CD8-positive, alpha-beta memory T cell (primary cell): ENCODE results near the gene CENPT. TPM values are rescaled to one million over a fixed set of nuclear protein-coding genes. Genes with fewer than 3 reads are reported as not detected.
A peak's percentile ranks its signal among the peaks of the same experiment; 100 is the strongest.

Experiments
- CTCF ChIA-PET: fragments of 350-600 bp; sonication (Branson Sonifier 250); formaldehyde crosslinking; loops from one replicate; lab custom pipeline; 2021; ENCODE audit warnings: antibody characterized with exemption; lab: Charles Lee
- POLR2A ChIA-PET: fragments of 350-600 bp; sonication (Branson Sonifier 250); formaldehyde crosslinking; loops from one replicate; lab custom pipeline; 2021; ENCODE audit warnings: antibody characterized with exemption; lab: Charles Lee
- DNase-seq, 5 donors: peaks; one replicate each; pipeline versions ENCODE4 v3.0.0 to v3.0.0-alpha.2; 2020 to 2022; ENCODE audit warnings: mixed read lengths in 1 of 5
- H3K27ac ChIP-seq: one replicate; pipeline ENCODE4 v1.7.0; 2013; ENCODE audit warnings: low read depth, mild to moderate bottlenecking, low read length, moderate library complexity
- H3K27me3 ChIP-seq: 2 replicates; pipeline ENCODE4 v1.7.0; 2013; ENCODE audit warnings: low read length, mild to moderate bottlenecking; ENCODE audit not compliant: insufficient read depth, poor library complexity, severe bottlenecking
- H3K36me3 ChIP-seq: 2 replicates; pipeline ENCODE4 v1.7.0; 2013; ENCODE audit warnings: mild to moderate bottlenecking, low read length, moderate library complexity; ENCODE audit not compliant: insufficient read depth
- H3K4me1 ChIP-seq: 2 replicates; pipeline ENCODE4 v1.7.0; 2013; ENCODE audit warnings: mild to moderate bottlenecking, low read length, moderate library complexity; ENCODE audit not compliant: insufficient read depth
- H3K4me3 ChIP-seq: 2 replicates; pipeline ENCODE4 v1.7.0; 2013; ENCODE audit warnings: mild to moderate bottlenecking, low read length
- H3K9me3 ChIP-seq: 2 replicates; pipeline ENCODE4 v1.7.0; 2013; ENCODE audit warnings: mild to moderate bottlenecking, low read length
- H3K27ac Mint-ChIP-seq, 8 donors: one replicate each; pipeline ENCODE4 v1.8.0; 2020 to 2021; ENCODE audit warnings: mixed read lengths in 8 of 8, mild to moderate bottlenecking in 6 of 8, inconsistent platforms in 3 of 8, moderate library complexity in 3 of 8
- H3K27me3 Mint-ChIP-seq, 2 donors: one replicate each; pipeline ENCODE4 v1.8.0; 2020 to 2021; ENCODE audit warnings: mixed read lengths in 2 of 2, mild to moderate bottlenecking in 1 of 2, moderate library complexity in 1 of 2
- H3K36me3 Mint-ChIP-seq, 3 donors: one replicate each; pipeline ENCODE4 v1.8.0; 2020 to 2021; ENCODE audit warnings: mixed read lengths in 3 of 3, inconsistent platforms in 1 of 3, mild to moderate bottlenecking in 1 of 3
- H3K4me1 Mint-ChIP-seq, 3 donors: one replicate each; pipeline ENCODE4 v1.8.0; 2020 to 2021; ENCODE audit warnings: mixed read lengths in 3 of 3, inconsistent platforms in 1 of 3, mild to moderate bottlenecking in 1 of 3
- H3K4me3 Mint-ChIP-seq, 7 donors: one replicate each; pipeline ENCODE4 v1.8.0; 2020 to 2021; ENCODE audit warnings: mixed read lengths in 7 of 7, mild to moderate bottlenecking in 6 of 7, moderate library complexity in 4 of 7, inconsistent platforms in 2 of 7
- H3K9me3 Mint-ChIP-seq, 5 donors: one replicate each; pipeline ENCODE4 v1.8.0; 2020 to 2022; ENCODE audit warnings: mixed read lengths in 5 of 5, mild to moderate bottlenecking in 3 of 5, moderate library complexity in 2 of 5, inconsistent platforms in 1 of 5
- polyA plus RNA-seq: library from polyadenylated mRNA; unstranded; fragments of 300-500 nt; fragmentation: Illumina TruSeq; gene quantifications from one replicate; pipeline ENCODE4 v1.2.3, GENCODE V29; 2021
- total RNA-seq, 2 experiments: library from RNA; stranded (reverse); gene quantifications; one replicate each; pipeline ENCODE4 v1.2.3, GENCODE V29; 2021

The CENPT gene
- total and polyA plus RNA-seq, 3 experiments from 2014 or later: 14.3 to 58.6 (median 56.5) TPM

- no peaks in the 10 kb centered on the region for H3K27me3 ChIP-seq
- H3K9me3 Mint-ChIP-seq: no peaks in the 10 kb centered on the region
- no peak for DNase-seq
- H3K36me3 Mint-ChIP-seq: peaks cover 0 to 90% (median 2%) of the 10 kb centered on the region in 3 donors
- H3K4me1 Mint-ChIP-seq: no peaks in the 10 kb centered on the region
- H3K36me3 ChIP-seq: peaks cover 78% of the 10 kb centered on the region
- H3K4me3 Mint-ChIP-seq: no peak overlapping the region
- H3K27me3 Mint-ChIP-seq: no peaks in the 10 kb centered on the region
- no peaks in the 10 kb centered on the region for H3K9me3 ChIP-seq
- H3K4me3 ChIP-seq: no peak overlapping the region
- no peak overlapping the region for H3K27ac ChIP-seq
- ChIA-PET CTCF (interaction anchor here (0.7 to 4.1 kb wide), 8 partner anchors 9 to 360 kb away, joined by 3 to 44 read pairs (median 4); partner anchors contain the start of gene CENPT), POLR2A (no interaction called here)
- no peak overlapping the region for H3K27ac Mint-ChIP-seq
- no peaks in the 10 kb centered on the region for H3K4me1 ChIP-seq
These were observed 34.2 kb upstream of the CENPT start for GRCh38 chr16:67881621-67882161.

GRCh38 chr16:67880584-67880983 is 33.1 kb upstream of the CENPT start:
- H3K9me3 ChIP-seq: no peaks in the 10 kb centered on the region
- no peak for DNase-seq
- ChIA-PET CTCF (interaction anchor here (0.7 to 4.1 kb wide), 2 partner anchors 160 to 161 kb away, joined by 4 to 44 read pairs; no protein-coding TSS in a partner anchor), POLR2A (no interaction called here)
- H3K36me3 Mint-ChIP-seq: peaks cover 0 to 93% (median 2%) of the 10 kb centered on the region in 3 donors
- H3K27me3 Mint-ChIP-seq: no peaks in the 10 kb centered on the region
- no peak overlapping the region for H3K4me3 Mint-ChIP-seq
- no peaks in the 10 kb centered on the region for H3K27me3 ChIP-seq
- H3K27ac ChIP-seq: no peak overlapping the region
- H3K4me3 ChIP-seq: no peak overlapping the region
- peaks cover 6 to 8% (median 7%) of the 10 kb centered on the region in 3 donors for H3K4me1 Mint-ChIP-seq
- H3K9me3 Mint-ChIP-seq: no peaks in the 10 kb centered on the region
- H3K4me1 ChIP-seq: peaks cover 8% of the 10 kb centered on the region
- peaks cover 84% of the 10 kb centered on the region for H3K36me3 ChIP-seq
- peak overlapping the region in 1 of 8 donors; percentile 72 for H3K27ac Mint-ChIP-seq

DNA sequence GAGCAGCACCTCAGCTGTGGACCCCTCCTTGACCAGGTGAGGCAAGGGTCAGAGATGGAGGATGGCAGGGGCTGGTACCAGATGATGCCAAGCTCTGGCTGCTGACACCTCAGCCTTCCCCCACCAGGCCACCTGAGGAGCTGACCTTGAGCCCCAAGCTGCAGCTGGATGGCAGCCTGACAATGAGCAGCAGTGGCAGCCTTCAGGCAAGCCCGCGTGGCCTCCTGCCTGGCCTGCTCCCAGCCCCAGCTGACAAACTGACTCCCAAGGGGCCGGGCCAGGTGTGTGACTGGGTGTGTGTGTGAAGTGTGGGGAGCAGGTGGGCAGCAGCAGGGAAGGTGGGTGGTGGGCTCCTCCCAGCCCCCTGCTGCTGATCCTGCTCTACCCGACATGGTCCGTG is 32.4 kb upstream of the CENPT start:
- peaks cover 12 to 15% (median 14%) of the 10 kb centered on the region in 3 donors for H3K4me1 Mint-ChIP-seq
- POLR2A ChIA-PET: interaction anchor here (0.6 kb wide), 1 partner anchor 128 kb away, joined by 8 read pairs; no protein-coding TSS in a partner anchor
- no peak overlapping the region for H3K27ac Mint-ChIP-seq

DNA sequence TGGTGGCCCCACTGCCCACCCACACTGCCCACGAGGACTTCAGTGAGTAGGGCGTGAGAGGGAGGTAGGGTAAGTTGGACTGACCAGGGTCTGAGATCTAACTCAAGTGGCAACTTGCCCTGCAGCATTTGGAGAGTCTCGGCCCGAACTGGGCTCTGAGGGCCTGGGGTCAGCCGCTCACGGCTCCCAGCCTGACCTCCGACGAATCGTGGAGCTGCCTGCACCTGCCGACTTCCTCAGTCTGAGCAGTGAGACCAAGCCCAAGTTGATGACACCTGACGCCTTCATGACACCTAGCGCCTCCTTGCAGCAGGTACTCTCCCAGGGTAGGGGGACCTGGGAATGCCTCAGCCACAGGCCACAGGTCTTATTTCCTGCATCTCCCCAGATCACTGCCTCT is 32.0 kb upstream of the CENPT start:
- Mint-ChIP-seq H3K27ac (peak overlapping the region in 1 of 8 donors; percentile 10), H3K27me3 (no peaks in the 10 kb centered on the region), H3K9me3 (no peaks in the 10 kb centered on the region), H3K36me3 (peaks cover 0 to 92% (median 2%) of the 10 kb centered on the region in 3 donors), H3K4me3 (no peak overlapping the region), H3K4me1 (peaks cover 16 to 20% (median 18%) of the 10 kb centered on the region in 3 donors)
- no peak for DNase-seq
- Histone ChIP-seq H3K9me3 (no peaks in the 10 kb centered on the region), H3K36me3 (peaks cover 83% of the 10 kb centered on the region), H3K27ac (no peak overlapping the region), H3K27me3 (no peaks in the 10 kb centered on the region), H3K4me1 (peaks cover 19% of the 10 kb centered on the region), H3K4me3 (no peak overlapping the region)
- ChIA-PET POLR2A (interaction anchor here (0.6 kb wide), 1 partner anchor 129 kb away, joined by 8 read pairs; no protein-coding TSS in a partner anchor), CTCF (interaction anchor here (0.9 to 2.5 kb wide), 6 partner anchors 12 to 358 kb away, joined by 3 to 10 read pairs (median 4); no protein-coding TSS in a partner anchor)

More for the DNA sequence above, 32.4 kb upstream of the CENPT start:
- H3K4me3 Mint-ChIP-seq: no peak overlapping the region
- CTCF ChIA-PET: interaction anchor here (0.7 to 2.5 kb wide), 6 partner anchors 11 to 359 kb away, joined by 3 to 10 read pairs (median 4); no protein-coding TSS in a partner anchor
- Histone ChIP-seq H3K9me3 (no peaks in the 10 kb centered on the region), H3K27me3 (no peaks in the 10 kb centered on the region), H3K27ac (no peak overlapping the region), H3K4me3 (no peak overlapping the region), H3K36me3 (peaks cover 84% of the 10 kb centered on the region), H3K4me1 (peaks cover 14% of the 10 kb centered on the region)
- H3K36me3 Mint-ChIP-seq: peaks cover 0 to 95% (median 2%) of the 10 kb centered on the region in 3 donors
- H3K9me3 Mint-ChIP-seq: no peaks in the 10 kb centered on the region
- no peak for DNase-seq
- no peaks in the 10 kb centered on the region for H3K27me3 Mint-ChIP-seq

DNA sequence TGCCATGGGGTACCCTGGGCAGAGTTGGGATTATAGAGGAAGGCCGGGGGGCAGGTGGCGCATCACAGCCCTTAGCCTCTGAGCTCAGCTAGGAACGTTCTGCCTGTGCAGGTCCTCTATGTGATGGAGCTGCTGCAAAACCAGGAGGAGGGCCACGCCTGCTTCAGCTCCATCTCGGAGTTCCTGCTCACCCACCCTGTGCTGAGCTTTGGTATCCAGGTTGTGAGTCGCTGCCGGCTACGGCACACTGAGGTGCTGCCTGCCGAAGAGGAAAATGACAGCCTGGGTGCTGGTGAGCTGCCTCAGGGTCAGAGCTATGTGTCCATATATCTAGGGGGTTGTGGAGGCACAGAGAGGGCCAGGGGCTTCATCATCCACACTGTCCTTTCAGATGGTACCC is 31.4 kb upstream of the CENPT start:
- CTCF ChIA-PET: interaction anchor here (1.1 to 2.5 kb wide), 5 partner anchors 12 to 187 kb away, joined by 3 to 10 read pairs (median 4); no protein-coding TSS in a partner anchor
- no peaks in the 10 kb centered on the region for H3K27me3 Mint-ChIP-seq
- Histone ChIP-seq H3K27ac (no peak overlapping the region), H3K36me3 (peaks cover 77% of the 10 kb centered on the region), H3K4me1 (peaks cover 25% of the 10 kb centered on the region), H3K9me3 (no peaks in the 10 kb centered on the region), H3K27me3 (no peaks in the 10 kb centered on the region), H3K4me3 (no peak overlapping the region)
- no peaks in the 10 kb centered on the region for H3K9me3 Mint-ChIP-seq
- peaks cover 0 to 91% (median 0%) of the 10 kb centered on the region in 3 donors for H3K36me3 Mint-ChIP-seq
- POLR2A ChIA-PET: no interaction called here
- peaks cover 22 to 26% (median 25%) of the 10 kb centered on the region in 3 donors for H3K4me1 Mint-ChIP-seq
- no peak overlapping the region for H3K27ac Mint-ChIP-seq
- H3K4me3 Mint-ChIP-seq: no peak overlapping the region
- no peak for DNase-seq

DNA sequence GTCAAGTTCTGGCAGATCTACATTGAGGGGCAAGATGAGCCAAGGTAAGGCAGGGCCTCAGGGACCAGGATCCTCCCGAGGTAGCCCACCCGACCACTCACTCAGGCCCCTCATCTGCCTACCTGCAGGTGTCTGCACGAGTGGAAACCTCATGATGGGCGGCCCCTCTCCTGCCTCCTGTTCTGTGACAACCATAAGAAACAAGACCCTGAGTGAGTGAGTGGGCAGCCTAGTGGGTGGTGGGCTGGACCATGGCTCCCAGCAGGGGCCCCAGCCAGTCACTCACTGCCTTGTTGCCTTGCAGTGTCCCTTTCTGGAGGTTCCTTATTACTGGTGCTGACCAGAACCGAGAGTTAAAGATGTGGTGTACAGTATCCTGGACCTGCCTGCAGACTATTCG is 30.7 kb upstream of the CENPT start:
- no peaks in the 10 kb centered on the region for H3K27me3 Mint-ChIP-seq
- H3K27ac ChIP-seq: no peak overlapping the region
- no peak overlapping the region for H3K4me3 ChIP-seq
- H3K36me3 Mint-ChIP-seq: peaks cover 0 to 91% (median 0%) of the 10 kb centered on the region in 3 donors
- no peak for DNase-seq
- POLR2A ChIA-PET: no interaction called here
- no peak overlapping the region for H3K4me3 Mint-ChIP-seq
- no peaks in the 10 kb centered on the region for H3K9me3 ChIP-seq
- no peaks in the 10 kb centered on the region for H3K27me3 ChIP-seq
- no peak overlapping the region for H3K27ac Mint-ChIP-seq
- CTCF ChIA-PET: interaction anchor here (1.1 to 2.5 kb wide), 2 partner anchors 13 to 61 kb away, joined by 3 to 10 read pairs; no protein-coding TSS in a partner anchor
- H3K9me3 Mint-ChIP-seq: no peaks in the 10 kb centered on the region
- H3K36me3 ChIP-seq: peaks cover 71% of the 10 kb centered on the region
- peaks cover 28% of the 10 kb centered on the region for H3K4me1 ChIP-seq
- peaks cover 26 to 32% (median 30%) of the 10 kb centered on the region in 3 donors for H3K4me1 Mint-ChIP-seq

- Mint-ChIP-seq H3K27ac (peak overlapping the region in 1 of 8 donors; percentile 17), H3K9me3 (no peaks in the 10 kb centered on the region), H3K4me3 (no peak overlapping the region), H3K4me1 (peaks cover 33 to 41% (median 37%) of the 10 kb centered on the region in 3 donors), H3K36me3 (peaks cover 0 to 81% (median 0%) of the 10 kb centered on the region in 3 donors), H3K27me3 (no peaks in the 10 kb centered on the region)
- Histone ChIP-seq H3K9me3 (no peaks in the 10 kb centered on the region), H3K27me3 (no peaks in the 10 kb centered on the region), H3K4me1 (peaks cover 35% of the 10 kb centered on the region), H3K36me3 (peaks cover 59% of the 10 kb centered on the region), H3K4me3 (no peak overlapping the region), H3K27ac (no peak overlapping the region)
- ChIA-PET POLR2A (no interaction called here), CTCF (interaction anchor here (1.1 kb wide), 1 partner anchor 60 kb away, joined by 3 read pairs; no protein-coding TSS in a partner anchor)
- DNase-seq: no peak
These were observed 29.6 kb upstream of the CENPT start for GRCh38 chr16:67877064-67877463.

DNA sequence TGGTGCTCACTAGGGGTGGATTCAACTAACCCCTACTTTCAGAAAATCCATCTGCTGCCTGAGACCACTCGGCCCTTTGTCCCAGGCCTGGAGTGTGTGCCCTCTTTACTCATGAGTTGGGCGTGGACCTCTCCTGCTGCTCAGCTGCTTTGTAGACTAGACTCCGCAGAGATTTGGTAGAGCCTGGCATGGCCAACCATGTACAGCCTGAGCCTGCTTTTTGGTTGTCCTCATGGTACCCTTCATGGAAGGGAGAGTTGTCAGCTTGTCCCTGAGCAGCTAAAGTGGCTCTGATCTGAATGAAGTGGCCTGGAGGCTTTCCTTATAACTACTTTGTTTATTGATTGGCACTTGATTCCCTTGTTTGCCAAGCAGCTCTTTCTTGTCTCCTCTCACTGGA is 26.9 kb upstream of the CENPT start:
- H3K27me3 ChIP-seq: no peaks in the 10 kb centered on the region
- POLR2A ChIA-PET: interaction anchor here (0.6 to 1.4 kb wide), 5 partner anchors 58 to 354 kb away, joined by 3 to 8 read pairs (median 3); partner anchors contain the start of genes RANBP10 and TSNAXIP1
- no peak for DNase-seq
- peak overlapping the region; percentile 91 to 96 (median 93) for H3K4me3 Mint-ChIP-seq
- H3K36me3 ChIP-seq: peaks cover 32% of the 10 kb centered on the region
- no peak overlapping the region for H3K27ac ChIP-seq
- H3K4me1 ChIP-seq: peaks cover 35% of the 10 kb centered on the region
- peak overlapping the region; percentile 79 for H3K4me3 ChIP-seq
- H3K27me3 Mint-ChIP-seq: no peaks in the 10 kb centered on the region
- H3K27ac Mint-ChIP-seq: peak overlapping the region in 7 of 8 donors; percentile 69 to 96 (median 93)
- no peaks in the 10 kb centered on the region for H3K9me3 Mint-ChIP-seq
- peaks cover 33 to 42% (median 39%) of the 10 kb centered on the region in 3 donors for H3K4me1 Mint-ChIP-seq
- H3K9me3 ChIP-seq: no peaks in the 10 kb centered on the region
- CTCF ChIA-PET: interaction anchor here (1.9 to 2.9 kb wide), 2 partner anchors 9 to 58 kb away, joined by 5 to 15 read pairs; partner anchors contain the start of gene NRN1L
- H3K36me3 Mint-ChIP-seq: peaks cover 0 to 69% (median 7%) of the 10 kb centered on the region in 3 donors
